WTC11 (cell line): ENCODE results near the gene HCRTR1. TPM values are rescaled to one million over a fixed set of nuclear protein-coding genes. Genes with fewer than 3 reads are reported as not detected.

Source experiments
- ATAC-seq: fragments of 200-7000 bp; cut with Tn5 transposase; 2 replicates; pipeline ENCODE4 v1.10.0; 2021; ENCODE audit warnings: mild to moderate bottlenecking, moderate library complexity
- CTCF ChIA-PET: fragments of 300-600 bp; sonication (Branson Sonifier 250); formaldehyde crosslinking; loops from one replicate; lab custom pipeline; 2021; ENCODE audit warnings: antibody characterized with exemption; lab: Charles Lee
- POLR2A ChIA-PET: fragments of 350-600 bp; sonication (Branson Sonifier 250); formaldehyde crosslinking; loops from one replicate; lab custom pipeline; 2021; ENCODE audit warnings: antibody characterized with exemption; lab: Charles Lee
- DNase-seq: peaks from one replicate; pipeline ENCODE4 v3.0.0; 2021; ENCODE audit warnings: low spot score
- H3K27ac Mint-ChIP-seq: 2 replicates; pipeline ENCODE4 v1.8.0; 2021; ENCODE audit warnings: mixed read lengths
- H3K27me3 Mint-ChIP-seq: 2 replicates; pipeline ENCODE4 v1.8.0; 2021; ENCODE audit warnings: low read depth, mild to moderate bottlenecking, moderate library complexity, mixed read lengths
- H3K36me3 Mint-ChIP-seq: 2 replicates; pipeline ENCODE4 v1.8.0; 2021; ENCODE audit warnings: mixed read lengths
- H3K4me1 Mint-ChIP-seq: 2 replicates; pipeline ENCODE4 v1.8.0; 2022; ENCODE audit warnings: mixed read lengths
- H3K4me3 Mint-ChIP-seq: 2 replicates; pipeline ENCODE4 v1.8.0; 2021; ENCODE audit warnings: mild to moderate bottlenecking, moderate library complexity, mixed read lengths
- H3K9me3 Mint-ChIP-seq: 2 replicates; pipeline ENCODE4 v1.8.0; 2021; ENCODE audit warnings: mixed read lengths
- GABPB1 ChIP-seq: sonication (generic); formaldehyde crosslinking; IDR thresholded peaks from 2 replicates; pipeline ENCODE4 v1.8.1; 2023; ENCODE audit warnings: mild to moderate bottlenecking, missing genetic modification reagents
- JUN ChIP-seq: sonication (generic); formaldehyde crosslinking; IDR thresholded peaks from 2 replicates; pipeline ENCODE4 v1.8.0; 2023; ENCODE audit warnings: mild to moderate bottlenecking, missing genetic modification reagents
- NFATC4 ChIP-seq: fragments of 250-450 bp; sonication (Bioruptor Pico); IDR thresholded peaks from 2 replicates; pipeline ENCODE4 v1.9.0; 2021; ENCODE audit warnings: mild to moderate bottlenecking
- NFE2L1 ChIP-seq: sonication (generic); formaldehyde crosslinking; IDR thresholded peaks from 2 replicates; pipeline ENCODE4 v1.8.1; 2023; ENCODE audit warnings: missing genetic modification reagents
- NR3C1 ChIP-seq: sonication (generic); formaldehyde crosslinking; conservative IDR thresholded peaks from 2 replicates; pipeline ENCODE4 v1.8.1; 2023; ENCODE audit warnings: low read depth, mild to moderate bottlenecking, missing genetic modification reagents
- OVOL2 ChIP-seq: fragments of 250-450 bp; sonication (Bioruptor Pico); IDR thresholded peaks from 2 replicates; pipeline ENCODE4 v1.9.0; 2021; ENCODE audit warnings: mild to moderate bottlenecking, borderline replicate concordance
- ZNF138 ChIP-seq: sonication (generic); formaldehyde crosslinking; conservative IDR thresholded peaks from 2 replicates; pipeline ENCODE4 v1.8.1; 2022; ENCODE audit warnings: mild to moderate bottlenecking, moderate library complexity, missing genetic modification reagents
- ZNF232 ChIP-seq: sonication (generic); formaldehyde crosslinking; IDR thresholded peaks from 2 replicates; pipeline ENCODE4 v1.8.0; 2022; ENCODE audit warnings: mild to moderate bottlenecking, missing genetic modification reagents
- total RNA-seq: library from RNA; stranded (reverse); gene quantifications from 3 replicates; pipeline ENCODE4 v1.2.3, GENCODE V29; 2021
- TF ChIP-seq, protein P1 (sequence below): sonication (generic); formaldehyde crosslinking; IDR thresholded peaks from 2 replicates; pipeline ENCODE4 v1.8.0; 2022; ENCODE audit warnings: mild to moderate bottlenecking, missing genetic modification reagents
- TF ChIP-seq, protein P2 (sequence below): sonication (generic); formaldehyde crosslinking; IDR thresholded peaks from 2 replicates; pipeline ENCODE4 v1.8.1; 2023; ENCODE audit warnings: mild to moderate bottlenecking, missing genetic modification reagents, moderate library complexity
- TF ChIP-seq, protein P3 (sequence below): fragments of 250-450 bp; sonication (Bioruptor Pico); conservative IDR thresholded peaks from 2 replicates; pipeline ENCODE4 v1.9.0; 2021; ENCODE audit warnings: mild to moderate bottlenecking
- TF ChIP-seq, protein P4 (sequence below): fragments of 250-450 bp; sonication (Bioruptor Pico); IDR thresholded peaks from 2 replicates; pipeline ENCODE4 v2.1.2; 2022; ENCODE audit warnings: mild to moderate bottlenecking, moderate library complexity
- TF ChIP-seq, protein P5 (sequence below): sonication (generic); formaldehyde crosslinking; IDR thresholded peaks from 2 replicates; pipeline ENCODE4 v1.8.1; 2023; ENCODE audit warnings: mild to moderate bottlenecking, missing genetic modification reagents
- TF ChIP-seq, protein P6 (sequence below): sonication (generic); formaldehyde crosslinking; IDR thresholded peaks from 2 replicates; pipeline ENCODE4 v1.8.1; 2023; ENCODE audit warnings: mild to moderate bottlenecking, moderate library complexity, missing genetic modification reagents

The HCRTR1 gene
- total RNA-seq, 1 experiment from 2014 or later = 0.13 TPM

DNA sequence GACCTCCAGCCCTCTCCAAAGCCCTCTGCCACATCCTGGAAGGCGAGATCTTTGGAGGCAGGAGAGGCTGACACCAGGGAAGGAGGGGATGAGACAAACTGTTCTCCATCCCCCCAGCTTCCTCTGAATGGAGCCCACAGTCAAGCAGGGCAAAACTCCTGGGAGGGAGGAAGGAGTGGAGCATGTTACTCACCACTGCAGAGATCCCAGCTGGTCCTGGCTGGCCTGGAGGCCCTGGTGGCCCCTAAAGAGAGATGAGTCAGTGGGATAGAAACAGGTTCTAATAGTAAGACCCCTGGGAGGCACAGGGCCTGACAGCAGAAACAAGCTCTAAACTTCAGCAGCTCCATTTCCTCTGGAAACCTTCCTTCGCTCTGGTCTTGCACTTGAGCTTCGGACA is 41.2 kb downstream of the HCRTR1 start (continued):
- TF ChIP-seq ZNF138 (CRISPR knock-in tag) (no peak), OVOL2 (no peak), NR3C1 (CRISPR knock-in tag) (no peak), ZNF232 (CRISPR knock-in tag) (no peak), GABPB1 (CRISPR knock-in tag) (no peak), NFATC4 (CRISPR knock-in tag) (no peak)
- TF ChIP-seq, protein P1, sequence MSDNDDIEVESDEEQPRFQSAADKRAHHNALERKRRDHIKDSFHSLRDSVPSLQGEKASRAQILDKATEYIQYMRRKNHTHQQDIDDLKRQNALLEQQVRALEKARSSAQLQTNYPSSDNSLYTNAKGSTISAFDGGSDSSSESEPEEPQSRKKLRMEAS (CRISPR knock-in tag) = no peak
- TF ChIP-seq, protein P2, sequence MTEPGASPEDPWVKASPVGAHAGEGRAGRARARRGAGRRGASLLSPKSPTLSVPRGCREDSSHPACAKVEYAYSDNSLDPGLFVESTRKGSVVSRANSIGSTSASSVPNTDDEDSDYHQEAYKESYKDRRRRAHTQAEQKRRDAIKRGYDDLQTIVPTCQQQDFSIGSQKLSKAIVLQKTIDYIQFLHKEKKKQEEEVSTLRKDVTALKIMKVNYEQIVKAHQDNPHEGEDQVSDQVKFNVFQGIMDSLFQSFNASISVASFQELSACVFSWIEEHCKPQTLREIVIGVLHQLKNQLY (CRISPR knock-in tag) = no peak
- TF ChIP-seq, protein P3, sequence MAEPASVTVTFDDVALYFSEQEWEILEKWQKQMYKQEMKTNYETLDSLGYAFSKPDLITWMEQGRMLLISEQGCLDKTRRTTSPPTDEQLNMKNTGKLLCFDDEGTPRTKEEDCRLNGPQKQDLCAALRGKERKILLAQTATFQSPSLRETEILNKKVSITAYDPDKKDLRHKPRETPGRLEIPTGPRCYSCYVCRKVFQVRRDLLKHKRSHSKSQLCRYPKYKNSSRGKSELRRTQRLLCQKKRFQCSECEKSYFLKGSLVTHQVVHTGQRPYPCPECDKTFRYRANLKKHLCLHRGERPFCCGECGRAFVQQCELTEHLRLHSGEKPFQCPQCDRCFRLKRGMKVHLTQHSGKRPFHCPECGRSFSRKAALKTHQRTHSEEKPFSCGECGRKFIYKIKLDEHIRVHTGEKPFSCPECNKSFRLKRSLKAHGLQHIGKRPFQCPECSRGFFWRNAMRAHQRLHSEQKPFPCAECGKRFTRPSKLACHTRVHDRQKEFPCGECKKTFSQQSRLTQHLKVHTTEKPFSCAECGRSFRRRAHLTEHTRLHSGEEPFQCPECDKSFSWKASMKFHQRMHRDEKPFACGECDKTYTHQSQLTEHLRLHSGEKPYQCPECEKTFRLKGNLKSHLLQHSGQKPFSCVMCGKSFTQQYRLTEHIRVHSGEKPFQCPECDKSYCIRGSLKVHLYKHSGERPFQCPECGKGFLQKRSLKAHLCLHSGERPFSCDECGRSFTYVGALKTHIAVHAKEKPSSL (CRISPR knock-in tag) = no peak
- TF ChIP-seq, protein P4, sequence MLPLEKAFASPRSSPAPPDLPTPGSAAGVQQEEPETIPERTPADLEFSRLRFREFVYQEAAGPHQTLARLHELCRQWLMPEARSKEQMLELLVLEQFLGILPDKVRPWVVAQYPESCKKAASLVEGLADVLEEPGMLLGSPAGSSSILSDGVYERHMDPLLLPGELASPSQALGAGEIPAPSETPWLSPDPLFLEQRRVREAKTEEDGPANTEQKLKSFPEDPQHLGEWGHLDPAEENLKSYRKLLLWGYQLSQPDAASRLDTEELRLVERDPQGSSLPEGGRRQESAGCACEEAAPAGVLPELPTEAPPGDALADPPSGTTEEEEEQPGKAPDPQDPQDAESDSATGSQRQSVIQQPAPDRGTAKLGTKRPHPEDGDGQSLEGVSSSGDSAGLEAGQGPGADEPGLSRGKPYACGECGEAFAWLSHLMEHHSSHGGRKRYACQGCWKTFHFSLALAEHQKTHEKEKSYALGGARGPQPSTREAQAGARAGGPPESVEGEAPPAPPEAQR = no peak
- TF ChIP-seq, protein P5, sequence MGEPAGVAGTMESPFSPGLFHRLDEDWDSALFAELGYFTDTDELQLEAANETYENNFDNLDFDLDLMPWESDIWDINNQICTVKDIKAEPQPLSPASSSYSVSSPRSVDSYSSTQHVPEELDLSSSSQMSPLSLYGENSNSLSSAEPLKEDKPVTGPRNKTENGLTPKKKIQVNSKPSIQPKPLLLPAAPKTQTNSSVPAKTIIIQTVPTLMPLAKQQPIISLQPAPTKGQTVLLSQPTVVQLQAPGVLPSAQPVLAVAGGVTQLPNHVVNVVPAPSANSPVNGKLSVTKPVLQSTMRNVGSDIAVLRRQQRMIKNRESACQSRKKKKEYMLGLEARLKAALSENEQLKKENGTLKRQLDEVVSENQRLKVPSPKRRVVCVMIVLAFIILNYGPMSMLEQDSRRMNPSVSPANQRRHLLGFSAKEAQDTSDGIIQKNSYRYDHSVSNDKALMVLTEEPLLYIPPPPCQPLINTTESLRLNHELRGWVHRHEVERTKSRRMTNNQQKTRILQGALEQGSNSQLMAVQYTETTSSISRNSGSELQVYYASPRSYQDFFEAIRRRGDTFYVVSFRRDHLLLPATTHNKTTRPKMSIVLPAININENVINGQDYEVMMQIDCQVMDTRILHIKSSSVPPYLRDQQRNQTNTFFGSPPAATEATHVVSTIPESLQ (CRISPR knock-in tag) = no peak

DNA sequence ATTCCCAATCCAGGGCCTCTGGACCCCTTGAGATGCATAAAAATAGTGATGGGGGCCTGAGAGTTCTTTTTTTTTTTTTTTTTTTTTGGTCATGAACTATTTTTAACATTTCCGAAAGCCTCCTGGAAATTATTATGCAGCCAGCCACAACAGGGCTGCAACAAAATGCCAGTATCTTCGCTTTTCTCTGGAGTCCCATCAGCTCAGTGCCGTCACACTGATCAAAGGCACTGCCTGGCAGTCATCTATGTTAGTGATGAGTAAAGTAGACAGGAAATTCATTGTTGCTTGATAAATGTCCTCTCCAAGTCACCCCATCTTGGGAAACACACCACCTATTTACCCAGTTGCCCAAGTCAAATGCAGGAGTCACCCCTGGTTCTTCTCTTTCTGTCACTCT is 42.4 kb downstream of the HCRTR1 start:
- POLR2A ChIA-PET = interaction anchor here (0.7 kb wide), 1 partner anchor 86 kb away, joined by 3 read pairs; no protein-coding TSS in a partner anchor
- Mint-ChIP-seq H3K4me1 (no peaks in the 10 kb centered on the region; the same call in 1 of the 2 replicates), H3K9me3 (no peaks in the 10 kb centered on the region), H3K36me3 (no peaks in the 10 kb centered on the region), H3K27ac (no peak overlapping the region), H3K27me3 (no peaks in the 10 kb centered on the region), H3K4me3 (no peak overlapping the region)
- TF ChIP-seq, protein P6, sequence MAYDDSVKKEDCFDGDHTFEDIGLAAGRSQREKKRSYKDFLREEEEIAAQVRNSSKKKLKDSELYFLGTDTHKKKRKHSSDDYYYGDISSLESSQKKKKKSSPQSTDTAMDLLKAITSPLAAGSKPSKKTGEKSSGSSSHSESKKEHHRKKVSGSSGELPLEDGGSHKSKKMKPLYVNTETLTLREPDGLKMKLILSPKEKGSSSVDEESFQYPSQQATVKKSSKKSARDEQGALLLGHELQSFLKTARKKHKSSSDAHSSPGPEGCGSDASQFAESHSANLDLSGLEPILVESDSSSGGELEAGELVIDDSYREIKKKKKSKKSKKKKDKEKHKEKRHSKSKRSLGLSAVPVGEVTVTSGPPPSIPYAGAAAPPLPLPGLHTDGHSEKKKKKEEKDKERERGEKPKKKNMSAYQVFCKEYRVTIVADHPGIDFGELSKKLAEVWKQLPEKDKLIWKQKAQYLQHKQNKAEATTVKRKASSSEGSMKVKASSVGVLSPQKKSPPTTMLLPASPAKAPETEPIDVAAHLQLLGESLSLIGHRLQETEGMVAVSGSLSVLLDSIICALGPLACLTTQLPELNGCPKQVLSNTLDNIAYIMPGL = no peak
- TF ChIP-seq JUN (CRISPR knock-in tag) (no peak), NFE2L1 (CRISPR knock-in tag) (no peak)
- TF ChIP-seq, protein P3 (CRISPR knock-in tag) = no peak
- ATAC-seq (no peak), DNase-seq (no peak)
- CTCF ChIA-PET = interaction anchor here (0.7 to 1.9 kb wide), 3 partner anchors 24 to 86 kb away, joined by 4 to 7 read pairs (median 4); no protein-coding TSS in a partner anchor
